Measurements from ENCODE around the gene CALM1. TPM values are rescaled to one million over a fixed set of nuclear protein-coding genes. Genes with fewer than 3 reads are reported as not detected.

Gene CALM1
- total RNA-seq, 1 experiment from 2014 or later: 998 TPM

- CTCF ChIA-PET: no interaction called here
- no TSS peak for BruUV-seq (replicated peaks)
- no peak for DNase-seq (ENCODE audit: low spot score)
- no peaks in the 10 kb centered on the region for H3K9me3 ChIP-seq (ENCODE audit: low read depth, low read length, poor library complexity, severe bottlenecking)
- no peaks in the 10 kb centered on the region for H3K36me3 ChIP-seq (ENCODE audit: insufficient read depth, low read length, poor library complexity, severe bottlenecking)
- H3K4me3 ChIP-seq (ENCODE audit: low read depth, low read length, poor library complexity, severe bottlenecking): no peak overlapping the region
- H3K4me1 ChIP-seq (ENCODE audit: insufficient read depth, low read length, poor library complexity, severe bottlenecking): peaks cover 28% of the 10 kb centered on the region
- H3K27me3 ChIP-seq (replicated peaks; ENCODE audit: insufficient read depth, low read depth, low read length, poor library complexity): no peaks in the 10 kb centered on the region
- intact Hi-C loops (cut with micrococcal nuclease; ENCODE audit: unreplicated experiment): no loop called here
- TF ChIP-seq EZH2 (IDR thresholded peaks at IDR 0.05; ENCODE audit: borderline replicate concordance, low read depth, low read length, poor library complexity, severe bottlenecking) (no peak), CTCF (conservative IDR thresholded peaks at IDR 0.05; ENCODE audit: low read depth, low read length) (no peak)
- H3K27ac ChIP-seq (ENCODE audit: low read depth, low read length, poor library complexity, severe bottlenecking): no peak overlapping the region
- POLR2A ChIA-PET (ENCODE audit: low non-redundant PET): no interaction called here
Observed at GRCh38 chr14:90386321-90386720, 10.5 kb upstream of the CALM1 start.

- ChIA-PET CTCF (no interaction called here), POLR2A (ENCODE audit: low non-redundant PET) (interaction anchor here (0.6 kb wide), 1 partner anchor 82 kb away, joined by 5 read pairs; no protein-coding TSS in a partner anchor)
- peaks cover 22% of the 10 kb centered on the region for H3K4me1 ChIP-seq (ENCODE audit: insufficient read depth, low read length, poor library complexity, severe bottlenecking)
- no peaks in the 10 kb centered on the region for H3K27me3 ChIP-seq (replicated peaks; ENCODE audit: insufficient read depth, low read depth, low read length, poor library complexity)
- TF ChIP-seq EZH2 (IDR thresholded peaks at IDR 0.05; ENCODE audit: borderline replicate concordance, low read depth, low read length, poor library complexity, severe bottlenecking) (no peak), CTCF (conservative IDR thresholded peaks at IDR 0.05; ENCODE audit: low read depth, low read length) (no peak)
- no TSS peak for BruUV-seq (replicated peaks)
- H3K4me3 ChIP-seq (ENCODE audit: low read depth, low read length, poor library complexity, severe bottlenecking): no peak overlapping the region
- H3K36me3 ChIP-seq (ENCODE audit: insufficient read depth, low read length, poor library complexity, severe bottlenecking): no peaks in the 10 kb centered on the region
- H3K27ac ChIP-seq (ENCODE audit: low read depth, low read length, poor library complexity, severe bottlenecking): no peak overlapping the region
- no peaks in the 10 kb centered on the region for H3K9me3 ChIP-seq (ENCODE audit: low read depth, low read length, poor library complexity, severe bottlenecking)
- DNase-seq (ENCODE audit: low spot score): no peak
- intact Hi-C loops (cut with micrococcal nuclease; ENCODE audit: unreplicated experiment): no loop called here
Observed at GRCh38 chr14:90387206-90387760, 9.5 kb upstream of the CALM1 start.

GRCh38 chr14:90388437-90388836, 8.4 kb upstream of the CALM1 start:
- ChIA-PET CTCF (no interaction called here), POLR2A (ENCODE audit: low non-redundant PET) (no interaction called here)
- Histone ChIP-seq H3K27ac (ENCODE audit: low read depth, low read length, poor library complexity, severe bottlenecking) (peak overlapping the region; percentile 31), H3K4me1 (ENCODE audit: insufficient read depth, low read length, poor library complexity, severe bottlenecking) (peaks cover 22% of the 10 kb centered on the region), H3K4me3 (ENCODE audit: low read depth, low read length, poor library complexity, severe bottlenecking) (no peak overlapping the region), H3K27me3 (replicated peaks; ENCODE audit: insufficient read depth, low read depth, low read length, poor library complexity) (no peaks in the 10 kb centered on the region), H3K36me3 (ENCODE audit: insufficient read depth, low read length, poor library complexity, severe bottlenecking) (no peaks in the 10 kb centered on the region), H3K9me3 (ENCODE audit: low read depth, low read length, poor library complexity, severe bottlenecking) (no peaks in the 10 kb centered on the region)
- BruUV-seq (replicated peaks): no TSS peak
- peak; percentile 74 for DNase-seq (ENCODE audit: low spot score)
- TF ChIP-seq EZH2 (IDR thresholded peaks at IDR 0.05; ENCODE audit: borderline replicate concordance, low read depth, low read length, poor library complexity, severe bottlenecking) (no peak), CTCF (conservative IDR thresholded peaks at IDR 0.05; ENCODE audit: low read depth, low read length) (no peak)
- intact Hi-C loops (cut with micrococcal nuclease; ENCODE audit: unreplicated experiment): no loop called here

All from A673 (cell line).